GM12873 (cell line): ENCODE results near the gene REM1.
A peak's percentile ranks its signal among the peaks of the same experiment; 100 is the strongest.

Source experiments
- TF ChIP-seq, protein P1 (sequence below): IDR thresholded peaks from 2 replicates; pipeline ENCODE4 v1.5.1; 2012; ENCODE audit warnings: low read depth, mild to moderate bottlenecking, moderate library complexity, low read length, control low read depth; ENCODE audit not compliant: insufficient read depth; ENCODE audit errors: missing control alignments

The REM1 gene

GRCh38 chr20:31514154-31515071 lies 39.3 kb downstream of the REM1 start, which contains the start of gene HM13:
HM13 (plus strand) TSS chr20:31514442; CDS start chr20:31514552, 110 bp downstream.
- TF ChIP-seq, protein P1, sequence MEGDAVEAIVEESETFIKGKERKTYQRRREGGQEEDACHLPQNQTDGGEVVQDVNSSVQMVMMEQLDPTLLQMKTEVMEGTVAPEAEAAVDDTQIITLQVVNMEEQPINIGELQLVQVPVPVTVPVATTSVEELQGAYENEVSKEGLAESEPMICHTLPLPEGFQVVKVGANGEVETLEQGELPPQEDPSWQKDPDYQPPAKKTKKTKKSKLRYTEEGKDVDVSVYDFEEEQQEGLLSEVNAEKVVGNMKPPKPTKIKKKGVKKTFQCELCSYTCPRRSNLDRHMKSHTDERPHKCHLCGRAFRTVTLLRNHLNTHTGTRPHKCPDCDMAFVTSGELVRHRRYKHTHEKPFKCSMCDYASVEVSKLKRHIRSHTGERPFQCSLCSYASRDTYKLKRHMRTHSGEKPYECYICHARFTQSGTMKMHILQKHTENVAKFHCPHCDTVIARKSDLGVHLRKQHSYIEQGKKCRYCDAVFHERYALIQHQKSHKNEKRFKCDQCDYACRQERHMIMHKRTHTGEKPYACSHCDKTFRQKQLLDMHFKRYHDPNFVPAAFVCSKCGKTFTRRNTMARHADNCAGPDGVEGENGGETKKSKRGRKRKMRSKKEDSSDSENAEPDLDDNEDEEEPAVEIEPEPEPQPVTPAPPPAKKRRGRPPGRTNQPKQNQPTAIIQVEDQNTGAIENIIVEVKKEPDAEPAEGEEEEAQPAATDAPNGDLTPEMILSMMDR = peak; percentile 93

DNA sequence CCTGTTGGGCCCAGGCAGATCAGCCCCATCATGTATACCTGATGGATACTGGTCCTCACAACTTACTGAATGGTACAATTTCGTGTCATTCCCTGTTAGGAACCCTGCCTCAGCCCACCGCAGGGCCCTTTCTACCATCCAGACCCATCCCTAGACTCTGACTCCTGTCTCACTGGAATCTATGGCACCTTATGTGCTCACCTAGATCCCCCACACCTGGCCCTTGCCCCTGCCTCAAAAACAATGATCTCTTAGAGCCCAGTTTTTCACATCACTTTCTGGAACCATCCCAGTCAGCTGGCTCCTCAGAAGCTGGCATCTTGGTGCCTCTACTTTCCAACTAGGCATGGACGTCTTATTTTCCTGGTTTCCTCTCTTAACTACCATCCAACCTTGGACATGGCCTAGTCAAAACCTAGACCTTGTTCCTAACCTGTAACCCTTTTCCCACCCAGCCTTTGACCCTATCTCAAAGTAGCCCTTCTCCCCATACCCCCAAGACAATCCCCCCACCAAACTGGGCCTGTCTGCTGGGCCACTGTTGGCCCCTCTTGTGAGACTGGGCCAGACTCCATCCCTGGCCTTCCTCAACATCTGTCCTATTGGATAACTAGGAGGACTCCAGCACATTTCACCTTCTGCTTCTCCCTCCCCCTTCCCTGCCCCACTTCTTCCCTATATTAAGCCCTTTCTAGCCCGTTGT lies 40.1 kb downstream of the REM1 start:
- TF ChIP-seq, protein P1 = no peak

GRCh38 chr20:31515775-31516107 lies 40.7 kb downstream of the REM1 start:
- TF ChIP-seq, protein P1 = no peak

DNA sequence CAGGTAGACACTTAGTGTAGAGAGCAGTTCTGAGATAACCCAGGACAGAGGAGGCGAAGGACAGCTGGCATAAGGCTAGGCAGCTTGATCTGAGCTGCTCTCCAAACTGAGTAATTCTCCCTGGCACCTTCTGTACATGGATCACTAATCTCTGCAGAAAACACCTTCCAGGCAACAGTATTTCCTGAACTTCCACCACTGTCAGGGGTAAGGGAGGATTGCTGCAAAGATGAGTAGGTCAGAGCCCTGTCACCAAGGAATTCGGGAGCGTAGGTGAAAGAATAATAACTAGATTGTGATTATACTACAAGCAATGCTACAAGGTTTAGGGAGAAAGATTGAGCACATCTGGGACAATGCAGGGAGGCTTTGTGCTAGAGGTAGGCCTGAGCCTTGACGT lies 41.1 kb downstream of the REM1 start:
- TF ChIP-seq, protein P1 = no peak

DNA sequence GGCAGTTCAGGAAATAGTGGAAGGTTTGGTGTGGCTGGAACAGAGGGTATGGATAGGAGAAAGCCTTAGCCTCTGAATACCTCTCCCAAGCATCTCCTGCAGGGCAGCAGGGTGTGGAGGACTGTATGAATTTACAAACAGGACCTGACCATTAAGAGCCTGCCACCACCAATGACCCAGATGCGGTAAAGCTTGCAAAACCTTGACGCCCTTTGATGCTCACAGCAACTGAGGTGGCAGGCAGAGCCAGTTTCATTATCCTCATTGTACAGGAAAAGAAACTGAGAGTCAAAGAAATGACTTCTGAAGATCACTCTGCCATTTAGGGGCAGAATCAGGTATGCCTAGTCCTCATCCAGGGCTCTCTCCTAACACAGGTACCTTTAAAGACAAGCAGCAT lies 41.6 kb downstream of the REM1 start:
- TF ChIP-seq, protein P1 = no peak

DNA sequence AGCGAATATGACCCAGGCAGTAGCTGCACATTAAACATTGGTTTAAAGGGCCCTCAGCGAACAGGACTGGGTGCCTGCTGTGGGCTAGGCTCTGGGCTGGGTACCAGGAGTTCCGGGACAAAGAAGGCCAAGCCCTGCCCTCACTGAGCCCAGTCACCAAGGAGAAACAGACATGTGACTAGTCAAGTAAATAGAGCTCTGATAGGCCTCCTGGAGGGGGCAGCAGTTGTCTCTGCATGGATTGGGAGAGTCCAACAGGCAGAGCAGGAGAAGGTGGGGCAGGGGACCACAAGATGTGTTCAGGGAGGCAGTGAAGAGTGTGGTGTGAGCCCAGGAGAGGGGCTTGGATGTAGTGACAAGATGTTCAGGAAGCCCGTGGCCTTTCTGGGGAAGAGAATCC lies 42.3 kb downstream of the REM1 start:
- TF ChIP-seq, protein P1 = no peak

DNA sequence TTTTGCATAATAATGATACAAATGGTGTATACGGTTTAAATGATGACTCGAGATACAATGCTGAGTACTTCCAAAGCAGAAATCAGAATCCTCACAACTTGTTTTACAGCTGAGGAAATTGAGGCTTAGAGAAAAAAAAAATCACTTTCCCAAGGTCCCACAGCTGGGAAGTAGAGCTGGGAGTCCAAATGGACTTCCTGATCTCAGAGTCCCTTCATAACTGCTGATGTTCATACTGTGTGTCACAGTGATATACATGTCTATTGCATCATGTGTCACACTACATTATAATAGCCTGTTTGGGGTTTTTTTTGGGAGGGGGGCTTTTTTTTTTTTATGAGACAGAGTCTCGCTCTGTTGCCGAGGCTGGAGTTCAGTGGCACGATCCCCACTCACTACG lies 47.6 kb downstream of the REM1 start:
- TF ChIP-seq, protein P1 = no peak
